Erythroblast (primary cell): ENCODE data around the gene R3HDM2.

Source experiments
- GATA1 ChIP-seq: IDR thresholded peaks from 2 replicates; pipeline ENCODE4 v1.6.1; 2011; ENCODE audit warnings: low read depth, mild to moderate bottlenecking, control low read depth, low read length, moderate library complexity
- POLR2A ChIP-seq: IDR thresholded peaks from 2 replicates; pipeline ENCODE4 v1.6.1; 2011; ENCODE audit warnings: mild to moderate bottlenecking, low read length

DNA sequence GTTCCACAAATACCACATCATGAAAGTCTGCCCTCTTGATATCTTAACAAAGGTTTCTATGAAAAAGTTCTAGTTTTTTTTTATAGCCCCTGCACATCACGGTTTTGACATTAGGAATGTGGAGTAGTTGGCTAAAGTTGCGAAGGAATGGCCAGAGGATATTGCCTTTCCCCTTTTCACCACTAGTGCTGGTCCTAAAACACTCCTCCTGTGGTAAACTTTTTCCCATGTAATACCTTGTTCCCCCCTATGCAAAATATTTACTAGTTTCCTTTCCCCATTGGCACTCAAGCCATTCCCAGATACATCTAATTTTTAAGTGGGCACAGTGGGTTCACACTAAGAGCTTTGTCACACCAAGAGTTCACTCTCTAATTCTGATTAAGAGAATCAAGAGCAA, 33.4 kb downstream of the R3HDM2 start:
- TF ChIP-seq POLR2A, result no peak
- TF ChIP-seq GATA1, result no peak
